Activated effector memory CD4-positive, alpha-beta T cell treated with anti-CD3 and anti-CD28 coated beads, Interleukin-2, amount 50 U/mL, for 16 hours (primary cell): ENCODE results near the gene EXD1.

Source experiments
- DNase-seq: peaks from one replicate; pipeline ENCODE4 v3.0.0-alpha.2; 2020

EXD1 gene

DNA sequence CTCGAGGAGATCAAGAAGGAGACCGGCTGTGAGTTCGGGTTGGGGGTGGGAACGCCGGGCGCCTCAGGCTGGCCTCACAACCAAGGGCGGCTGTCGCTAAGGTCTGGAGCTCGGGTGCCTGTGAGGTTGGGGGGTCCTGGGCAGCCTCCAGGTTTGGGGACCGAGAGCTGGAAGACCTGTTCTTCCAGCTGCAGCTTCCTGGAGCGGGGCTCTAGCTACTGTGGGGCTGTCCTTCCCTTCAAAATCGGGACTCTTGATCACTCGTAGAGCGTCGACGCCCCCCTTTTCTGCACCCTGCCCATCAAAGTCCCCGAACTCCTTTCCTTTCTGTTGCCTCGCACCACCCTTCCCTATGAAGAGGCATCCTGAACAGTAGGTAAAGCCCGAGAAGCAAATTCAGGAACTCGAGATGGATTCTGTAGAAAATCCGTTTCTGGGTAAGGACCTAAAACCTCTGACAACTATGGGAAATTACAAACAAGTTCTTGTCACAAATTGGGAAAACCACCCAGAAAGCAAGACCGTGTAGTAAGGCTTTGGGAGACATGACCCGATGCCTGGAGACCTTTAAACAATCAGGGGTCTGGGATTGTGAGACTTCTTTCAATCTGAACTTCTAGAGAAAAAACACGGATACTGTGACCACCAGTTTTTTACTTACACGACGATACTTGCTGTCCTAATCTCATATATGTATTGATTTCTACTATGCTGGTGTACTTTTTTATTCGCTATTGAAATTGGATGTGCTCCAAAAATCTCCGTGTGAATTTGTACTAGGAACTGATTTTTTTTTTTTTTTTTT, 1.1 kb upstream of the EXD1 start:
- no peak for DNase-seq

DNA sequence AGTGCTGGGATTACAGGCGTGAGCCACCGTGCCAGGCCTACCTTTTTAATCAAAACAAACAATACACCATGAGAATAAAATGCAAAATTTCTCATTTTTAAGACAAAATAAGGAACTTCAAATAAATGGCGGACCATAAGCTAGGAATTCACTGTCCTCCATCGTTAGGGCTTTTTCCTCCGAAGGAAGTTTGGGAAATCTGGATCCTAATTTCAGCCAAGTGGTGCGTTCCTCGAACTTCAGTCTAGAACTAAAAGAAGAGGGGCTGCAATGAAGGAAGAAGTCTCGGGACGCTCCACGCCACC, 260 bp downstream of the EXD1 start:
- no peak for DNase-seq

DNA sequence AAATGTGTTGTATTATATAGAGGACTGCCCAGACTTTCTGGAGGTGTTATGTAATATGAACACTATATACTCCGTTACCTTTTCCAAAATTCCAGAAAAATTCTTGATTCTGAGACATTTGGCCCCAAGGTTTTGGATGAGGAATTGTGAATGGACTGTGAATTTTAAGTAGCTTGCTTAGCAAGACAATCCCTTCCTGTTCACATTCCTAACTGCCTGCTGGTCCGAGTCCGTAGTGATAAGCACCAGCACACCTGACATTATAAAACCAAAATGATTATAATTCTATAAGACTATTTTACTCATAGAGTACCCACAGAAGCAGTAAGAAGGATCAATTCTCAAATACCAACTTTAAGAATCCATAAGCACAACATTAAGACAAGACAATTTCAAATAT, 11.2 kb downstream of the EXD1 start:
- no peak for DNase-seq

DNA sequence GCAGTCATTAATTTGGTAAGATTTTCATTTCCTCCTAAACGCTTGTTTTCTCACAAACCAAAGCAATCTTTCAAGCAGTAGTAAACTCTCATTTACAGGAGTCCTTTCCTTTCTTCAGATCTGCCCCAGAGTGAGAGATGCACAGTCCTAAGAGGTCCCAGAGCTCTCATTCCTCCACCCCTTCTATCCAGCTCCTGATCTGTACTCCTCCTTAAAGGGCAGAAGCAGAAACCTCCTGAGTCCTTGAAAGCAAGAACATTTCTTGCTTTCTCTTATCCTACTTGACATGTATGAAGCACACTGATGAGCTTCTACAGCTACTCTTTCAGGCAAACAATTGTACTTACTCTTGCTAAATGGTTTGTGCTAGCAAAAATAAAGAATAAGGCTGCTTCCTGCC, 11.7 kb downstream of the EXD1 start:
- DNase-seq: no peak

DNA sequence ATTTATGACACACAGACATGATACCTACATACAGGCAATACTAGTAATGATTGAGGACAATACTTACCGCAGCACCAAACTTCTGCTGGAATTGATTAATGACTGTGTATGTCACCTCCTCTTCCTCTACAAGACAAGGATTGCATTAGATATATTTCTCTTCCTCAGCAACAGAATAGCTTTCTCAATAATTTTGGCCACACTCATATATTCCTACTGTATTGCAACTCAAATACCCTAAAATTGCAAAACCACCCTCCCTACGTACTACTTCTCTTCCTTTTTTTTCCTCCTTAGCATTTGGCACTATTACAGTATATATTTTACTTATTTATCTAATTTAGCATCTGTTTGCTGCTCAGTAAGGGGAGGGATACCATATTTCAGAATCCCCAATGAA, 14.8 kb downstream of the EXD1 start:
- DNase-seq: no peak

DNA sequence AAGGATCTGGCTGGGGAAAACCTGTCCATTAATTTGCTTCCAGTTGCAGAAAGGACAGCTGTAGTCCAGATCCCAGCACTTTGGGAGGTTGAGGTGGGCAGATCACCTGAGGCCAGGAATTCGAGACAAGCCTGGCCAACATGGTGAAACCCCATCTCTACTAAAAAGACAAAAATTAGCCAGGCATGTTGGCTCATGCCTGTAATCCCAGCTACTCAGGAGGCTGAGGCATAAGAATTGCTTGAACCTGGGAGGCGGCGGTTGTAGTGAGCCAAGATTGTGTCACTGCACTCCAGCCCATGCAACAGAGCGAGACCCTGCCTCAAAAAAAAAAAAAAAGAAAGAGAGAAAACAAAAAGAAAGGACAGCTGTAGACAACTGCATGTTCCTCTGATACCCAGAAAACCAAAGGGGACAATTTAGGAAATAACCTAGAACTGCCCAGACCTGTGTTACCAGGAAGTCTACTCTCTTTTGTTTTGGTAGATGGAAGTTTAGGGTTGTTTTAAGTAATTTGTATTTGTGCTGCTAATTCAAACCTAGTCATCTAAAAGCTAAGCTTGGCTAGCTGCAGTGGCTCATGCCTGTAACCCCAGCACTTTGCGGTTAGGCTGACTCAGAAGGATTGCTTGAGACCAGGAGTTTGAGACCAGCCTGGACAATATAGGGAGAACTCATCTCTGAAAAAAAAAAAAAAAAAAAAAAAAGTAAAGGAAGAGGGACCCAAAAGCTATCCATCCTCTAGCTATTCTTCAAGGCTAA, 22.7 kb downstream of the EXD1 start:
- no peak for DNase-seq

DNA sequence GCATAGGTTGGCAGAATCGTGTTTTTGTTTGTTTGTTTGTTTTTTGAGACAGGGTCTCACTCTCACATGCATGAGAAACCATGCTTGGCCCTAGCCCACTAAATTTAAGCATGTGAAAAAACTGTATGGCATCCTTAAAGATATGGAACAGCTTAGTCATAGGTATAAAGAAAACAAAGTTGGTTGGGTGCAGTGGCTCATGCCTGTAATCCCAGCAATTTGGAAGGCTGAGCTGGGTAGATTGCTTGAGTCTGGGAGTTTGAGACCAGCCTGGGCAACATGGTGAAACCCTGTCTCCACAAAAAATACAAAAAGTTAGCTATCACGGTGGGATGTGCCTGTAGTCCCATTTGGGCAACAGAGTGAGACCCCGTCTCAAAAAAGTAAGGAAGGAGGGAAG, 25.2 kb downstream of the EXD1 start:
- DNase-seq: no peak

DNA sequence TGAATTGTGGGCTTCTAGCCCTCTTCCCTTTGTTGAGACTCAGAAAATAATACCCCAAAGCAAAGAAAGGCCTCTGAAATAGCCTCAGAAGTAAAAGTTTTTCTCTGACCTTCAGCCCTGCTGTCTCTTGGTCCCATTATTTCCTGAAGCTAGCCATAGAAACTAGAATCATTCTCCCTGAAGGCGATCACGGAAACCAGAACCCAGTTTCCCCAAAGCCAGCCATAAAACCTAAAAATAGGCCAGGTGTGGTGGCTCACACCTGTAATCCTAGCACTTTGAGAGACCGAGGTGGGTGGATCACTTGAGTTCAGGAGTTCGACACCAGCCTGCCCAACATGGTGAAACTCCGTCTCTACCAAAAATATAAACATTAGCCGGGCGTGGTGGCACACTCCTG, 27.2 kb downstream of the EXD1 start:
- no peak for DNase-seq

DNA sequence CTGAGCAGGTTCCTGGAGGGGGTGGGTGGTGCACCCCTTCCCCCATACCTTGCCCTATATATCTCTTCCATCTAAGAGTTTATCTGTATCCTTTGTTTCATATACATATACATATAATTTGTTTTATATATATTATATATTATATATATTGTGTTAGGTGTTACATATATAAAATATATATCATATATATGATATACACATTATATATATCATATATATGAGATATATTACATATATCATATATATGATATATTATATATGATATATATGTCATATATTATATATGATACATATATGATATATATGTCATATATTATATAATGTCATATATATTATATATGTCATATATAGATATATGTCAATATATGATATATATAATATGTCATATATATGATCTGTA, 31.1 kb downstream of the EXD1 start:
- DNase-seq: no peak

DNA sequence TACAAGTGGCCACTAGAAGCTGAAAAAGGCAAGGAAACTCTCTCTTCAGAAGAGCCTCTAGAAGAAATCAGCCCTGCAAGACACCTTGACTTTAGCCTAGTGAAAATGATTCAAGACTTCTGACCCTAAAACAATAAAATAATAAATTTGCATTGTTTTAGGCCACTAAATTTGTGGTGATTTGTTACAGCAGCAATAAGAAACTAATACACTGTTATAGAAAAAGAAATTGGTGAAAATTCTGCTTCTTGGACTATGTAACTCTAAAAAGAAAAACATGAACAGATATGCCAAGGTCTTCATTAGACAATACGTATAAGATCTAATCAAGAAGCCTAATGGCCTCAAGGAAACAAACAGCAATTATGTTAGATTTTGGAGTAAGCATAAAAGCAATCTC, 36.1 kb downstream of the EXD1 start:
- no peak for DNase-seq

DNA sequence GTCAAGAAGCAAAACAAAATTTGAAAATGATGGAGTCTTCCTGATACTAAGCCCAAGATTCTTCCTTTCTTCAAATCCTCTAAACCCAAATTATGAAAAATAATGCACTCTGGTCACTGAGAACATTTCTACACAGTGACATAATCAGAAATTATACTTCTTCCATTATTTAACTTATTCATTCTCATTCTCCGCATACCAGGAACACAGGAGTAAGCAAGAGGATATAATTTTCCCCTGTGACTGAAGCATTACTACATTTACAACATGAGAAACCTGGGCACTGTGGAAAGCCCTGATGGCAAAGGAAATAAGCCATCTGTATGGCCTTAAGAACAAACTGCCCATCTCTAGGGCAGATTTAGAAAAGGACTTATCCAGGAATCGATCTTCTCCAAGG, 47.0 kb downstream of the EXD1 start:
- DNase-seq: no peak

DNA sequence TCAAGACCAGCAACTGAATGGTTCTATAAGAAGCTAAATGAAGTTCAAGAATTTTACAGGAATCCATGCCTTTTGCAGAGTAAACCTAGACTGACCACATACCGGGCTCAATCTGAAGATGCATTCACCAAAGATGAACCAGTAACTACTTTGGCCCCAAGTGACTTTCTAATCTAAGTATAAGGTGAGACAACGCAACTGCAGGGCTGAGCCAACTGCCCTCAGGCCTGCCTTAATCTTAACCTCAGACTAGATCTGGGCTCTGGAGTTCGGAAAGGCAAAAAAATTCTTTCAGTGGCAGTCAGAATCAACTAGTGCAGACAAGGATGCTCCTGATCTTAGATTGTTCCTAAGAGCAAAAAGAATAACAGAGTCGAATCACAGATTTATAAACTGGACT, 48.3 kb downstream of the EXD1 start:
- no peak for DNase-seq

DNA sequence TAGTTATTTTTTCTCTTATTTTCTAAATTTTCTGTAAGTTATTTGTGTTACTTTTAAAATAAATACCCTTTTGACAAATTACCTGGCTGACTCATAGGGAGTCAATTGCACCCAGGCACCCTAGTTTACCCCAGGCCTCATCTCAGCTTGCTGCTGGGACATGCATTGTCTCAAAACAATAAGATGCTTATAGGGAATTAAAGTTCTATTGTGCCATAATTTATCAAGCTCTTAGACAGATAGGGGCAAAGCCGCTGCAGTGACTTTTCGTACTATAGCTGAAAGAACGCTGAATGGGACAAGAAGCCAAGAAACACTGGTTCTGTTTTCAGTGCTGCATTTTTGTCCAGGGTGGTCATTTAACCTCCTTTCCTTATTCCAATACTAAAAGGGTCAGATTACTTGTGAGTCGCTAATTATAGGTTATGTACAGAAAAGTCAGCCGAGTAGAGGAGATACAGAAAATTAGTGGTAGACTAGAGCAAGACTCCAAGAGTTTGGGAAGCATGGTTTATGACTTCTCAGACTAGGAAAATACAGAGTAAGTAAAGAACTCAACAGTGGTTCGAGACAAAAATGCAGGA, 50.3 kb downstream of the EXD1 start:
- no peak for DNase-seq

DNA sequence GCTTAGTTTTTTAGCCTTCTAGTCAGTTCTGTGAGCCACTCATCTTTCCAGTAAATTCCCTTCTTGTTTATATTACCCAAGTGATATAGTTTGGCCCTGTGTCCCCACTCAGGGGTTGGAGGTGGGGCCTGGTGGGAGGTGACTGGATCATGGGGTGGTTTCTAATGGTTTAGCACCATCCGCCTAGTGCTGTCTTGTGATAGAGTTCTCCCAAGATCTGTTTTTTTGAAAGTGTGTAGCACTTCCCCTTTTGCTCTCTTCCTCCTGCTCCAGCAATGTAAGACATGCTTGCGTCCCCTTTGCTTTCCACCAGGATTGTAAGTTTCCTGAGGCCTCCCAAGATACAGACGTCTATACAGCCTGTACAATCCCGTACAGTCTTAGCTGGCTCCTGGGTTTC, 60.8 kb downstream of the EXD1 start:
- DNase-seq: no peak

DNA sequence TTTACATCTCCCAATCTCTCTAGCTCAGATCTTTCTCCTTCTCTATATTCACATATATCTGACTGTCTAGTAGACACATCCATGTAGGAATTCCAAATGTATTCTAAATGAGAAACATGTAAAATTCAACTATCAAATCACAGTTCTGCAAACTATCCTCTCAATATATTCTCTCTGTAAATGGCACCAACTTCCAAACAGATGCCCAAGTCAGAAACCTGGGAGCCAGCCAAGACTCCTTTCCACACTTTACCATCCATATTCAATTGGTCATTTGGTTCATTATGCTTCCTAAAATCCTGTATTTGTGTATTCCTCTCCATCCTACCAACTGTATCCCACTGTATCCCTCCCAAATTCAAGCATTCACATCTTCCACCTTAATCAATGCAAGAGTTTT, 61.5 kb downstream of the EXD1 start:
- no peak for DNase-seq

DNA sequence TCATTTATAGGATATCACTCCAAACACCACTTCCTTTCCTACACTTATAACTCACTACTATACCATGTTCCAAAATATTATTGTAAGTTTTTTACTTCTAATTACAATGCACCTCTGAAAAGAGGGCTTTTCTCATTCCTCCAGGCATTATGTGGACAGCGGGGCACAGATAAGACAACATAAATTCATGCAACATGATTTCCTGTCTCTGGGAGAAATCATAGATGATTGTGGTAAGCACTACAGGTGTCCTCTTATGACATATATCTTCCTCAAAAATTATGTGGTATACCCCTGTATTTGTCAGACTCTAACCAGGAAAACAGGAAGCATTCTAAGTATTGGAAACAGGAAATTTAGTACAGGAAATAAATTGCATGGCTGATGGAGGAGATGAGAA, 68.8 kb downstream of the EXD1 start:
- no peak for DNase-seq

DNA sequence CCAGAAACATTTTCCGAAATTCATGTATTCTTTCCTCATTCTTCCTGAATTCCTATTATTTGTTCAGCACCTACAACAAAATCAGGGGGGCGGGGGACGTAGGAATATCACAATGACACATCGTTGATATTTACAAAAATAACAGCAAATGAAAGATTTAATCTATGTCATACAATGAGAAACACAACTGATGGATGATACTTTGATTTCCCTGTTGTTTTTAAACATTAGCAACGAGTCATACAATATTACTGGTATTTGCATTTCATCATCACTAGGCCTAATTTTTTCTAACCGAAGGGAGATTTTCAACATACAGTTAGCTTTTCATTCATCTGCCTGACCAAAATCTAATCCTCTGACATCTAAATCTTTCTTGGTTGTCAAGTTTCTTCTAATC, 69.2 kb downstream of the EXD1 start:
- DNase-seq: no peak

DNA sequence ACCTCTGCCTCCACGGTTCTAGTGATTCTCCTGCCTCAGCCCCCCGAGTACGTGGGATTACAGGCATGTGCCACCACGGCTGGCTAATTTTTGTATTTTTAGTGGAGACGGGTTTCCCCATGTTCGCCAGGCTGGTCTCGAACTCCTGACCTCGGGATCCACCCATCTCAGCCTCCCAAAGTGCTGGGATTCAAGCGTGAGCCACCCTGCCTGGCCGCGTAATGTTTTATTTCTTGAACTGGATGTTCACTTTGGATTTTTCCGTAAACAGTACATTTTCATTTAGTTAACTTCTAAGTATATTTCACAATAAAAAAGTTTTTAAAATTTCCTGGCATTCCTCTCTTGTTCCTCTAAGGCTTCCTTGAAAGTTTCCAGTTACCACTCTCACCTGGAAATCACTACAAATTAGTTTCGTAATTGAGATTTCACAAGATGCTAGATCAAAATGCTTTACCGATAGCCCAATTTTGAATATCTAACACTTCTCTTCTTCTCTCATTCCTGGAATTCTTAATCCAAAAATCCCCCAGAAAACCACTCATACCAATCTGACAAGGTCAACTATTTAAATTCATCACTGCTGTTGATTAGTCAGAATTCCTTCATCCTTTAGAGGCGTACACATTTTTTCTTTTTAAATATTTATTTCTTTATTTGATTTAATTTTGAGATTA, 69.8 kb downstream of the EXD1 start:
- no peak for DNase-seq

DNA sequence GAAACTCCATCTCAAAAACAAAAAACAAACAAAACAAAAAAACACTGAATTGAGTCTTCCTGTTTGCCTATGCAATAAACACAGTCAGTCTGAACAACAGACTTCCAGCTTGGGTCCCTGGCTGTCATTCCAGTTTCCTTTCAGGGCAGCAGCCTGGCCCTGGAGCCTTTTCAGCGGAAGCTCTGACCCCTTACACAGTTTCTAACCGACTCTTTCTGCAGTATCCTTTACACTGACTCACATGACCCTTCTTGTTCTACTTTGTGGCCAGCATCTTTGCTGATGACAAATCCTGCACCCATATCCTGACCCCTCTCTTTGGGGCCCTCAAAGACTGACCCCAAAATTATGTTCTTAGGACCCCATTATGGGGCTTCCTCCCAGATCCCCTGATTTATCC, 76.1 kb downstream of the EXD1 start:
- DNase-seq: no peak

DNA sequence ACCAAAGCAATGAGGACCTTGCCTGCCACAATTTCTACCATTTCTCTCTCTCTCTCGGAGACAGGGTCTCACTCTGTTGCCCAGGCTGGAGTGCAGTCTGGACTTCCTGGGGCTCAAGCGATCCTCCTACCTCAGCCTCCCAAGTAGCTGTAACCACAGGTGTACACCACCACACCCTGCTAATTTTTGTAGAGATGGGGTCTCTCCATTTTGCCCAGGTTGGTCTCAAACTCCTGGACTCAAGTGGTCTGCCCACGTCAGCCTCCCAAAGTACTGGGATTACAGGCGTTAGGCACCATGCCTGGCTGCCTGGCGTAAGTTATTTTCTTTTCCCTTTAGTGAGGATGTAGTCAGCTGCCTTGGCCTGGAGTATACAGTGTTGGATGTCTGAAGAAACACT, 76.8 kb downstream of the EXD1 start:
- DNase-seq: peak; percentile 34

DNA sequence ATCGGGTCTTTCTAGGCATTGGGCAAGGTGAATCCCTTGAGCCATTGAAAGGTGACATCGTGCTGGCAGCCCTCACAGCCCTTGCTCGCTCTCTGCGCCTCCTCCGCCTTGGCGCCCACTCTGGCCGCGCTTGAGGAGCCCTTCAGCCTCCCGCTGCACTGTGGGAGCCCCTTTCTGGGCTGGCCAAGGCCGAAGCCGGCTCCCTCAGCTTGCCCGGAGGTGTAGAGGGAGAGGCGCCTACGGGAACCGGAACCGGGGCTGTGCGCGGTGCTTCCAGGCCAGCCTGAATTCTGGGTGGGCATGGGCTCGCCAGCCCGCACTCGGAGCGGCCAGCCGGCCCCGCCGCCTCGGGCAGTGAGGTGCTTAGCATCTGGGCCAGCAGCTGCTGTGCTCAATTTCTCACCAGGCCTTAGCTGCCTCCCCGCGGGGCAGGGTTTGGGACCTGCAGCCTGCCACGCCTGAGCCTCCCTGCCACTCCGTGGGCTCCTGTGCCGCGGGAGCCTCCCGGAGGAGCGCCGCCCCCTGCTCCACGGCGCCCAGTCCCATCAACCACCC, 79.0 kb downstream of the EXD1 start:
- DNase-seq: peak; percentile 36

DNA sequence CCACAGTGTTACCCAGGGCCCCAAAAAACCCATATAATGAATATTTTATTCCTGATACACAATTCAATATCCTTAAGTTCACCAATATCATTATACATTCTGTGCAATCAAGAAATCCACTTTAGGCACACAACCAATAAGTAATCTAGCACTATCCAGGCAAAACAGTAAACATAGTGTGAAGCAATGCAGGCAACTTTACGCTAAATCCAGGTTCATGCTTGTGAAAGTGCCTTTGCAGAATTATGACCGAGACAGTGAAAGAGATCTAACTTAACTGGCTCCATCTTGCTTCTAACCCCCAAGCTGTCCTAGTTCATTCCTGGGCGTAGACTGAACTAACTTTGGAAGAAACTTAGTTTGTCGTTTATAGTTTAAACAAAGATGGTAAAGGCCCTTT, 80.3 kb downstream of the EXD1 start:
- peak; percentile 5 for DNase-seq

DNA sequence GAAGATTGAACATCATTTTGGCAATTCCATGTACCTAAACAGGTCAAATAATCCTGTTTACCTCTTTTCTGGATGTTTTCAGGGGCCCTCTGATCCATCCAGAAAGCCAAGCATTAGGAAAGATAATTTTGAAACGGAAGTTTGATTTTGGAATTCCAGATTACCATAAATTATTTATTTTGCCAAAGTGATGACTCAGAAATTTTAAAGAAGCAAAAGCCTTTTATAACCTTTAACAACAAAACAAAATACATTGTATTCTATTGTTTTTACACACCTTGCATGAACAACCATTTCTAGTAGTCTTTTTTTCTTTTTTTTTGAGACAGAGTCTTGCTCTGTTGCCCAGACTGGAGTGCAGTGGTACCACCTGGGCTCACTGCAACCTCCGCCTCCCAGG, 82.5 kb downstream of the EXD1 start:
- DNase-seq: no peak

DNA sequence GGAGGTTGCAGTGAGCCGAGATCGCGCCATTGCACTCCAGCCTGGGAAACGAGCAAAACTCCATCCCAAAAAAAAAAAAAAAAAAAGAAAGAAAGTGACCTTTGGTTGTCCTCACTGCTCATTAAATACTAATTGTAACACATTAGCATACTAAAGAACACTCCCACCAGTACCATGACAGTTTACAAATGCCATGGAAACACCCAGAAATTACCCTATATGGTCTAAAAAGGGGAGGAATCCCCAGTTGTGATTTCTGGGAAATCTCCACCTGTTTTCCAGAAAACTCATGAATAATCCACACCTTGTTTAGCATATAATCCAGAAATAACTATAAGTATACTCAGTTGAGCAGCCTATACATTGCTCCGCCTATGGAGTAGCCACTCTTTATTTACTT, 90.9 kb downstream of the EXD1 start:
- DNase-seq: no peak
